GM23248 (cell line): ENCODE results near the gene TCEANC2. TPM values are rescaled to one million over a fixed set of nuclear protein-coding genes. Genes with fewer than 3 reads are reported as not detected.
"Not testable (repeated sequence)": the region's sequence is repeated elsewhere in the genome, so short reads cannot be mapped to it uniquely, and the experiment has no call there.

Experiments
- DNase-seq: peaks from one replicate; pipeline ENCODE4 v3.0.0-alpha.2; 2015
- H2AFZ ChIP-seq: fragments of 200-600 bp; sonication (generic); 2 replicates; pipeline ENCODE4 v1.6.1; 2016; ENCODE audit warnings: antibody characterized with exemption
- H3F3A ChIP-seq: fragments of 200-600 bp; sonication (generic); 2 replicates; pipeline ENCODE4 v1.6.1; 2016; ENCODE audit warnings: mild to moderate bottlenecking, antibody characterized with exemption, mixed run types; ENCODE audit not compliant: insufficient read depth
- H3K27ac ChIP-seq: fragments of 200-600 bp; sonication (generic); 2 replicates; pipeline ENCODE4 v1.5.1; 2016; ENCODE audit warnings: mild to moderate bottlenecking
- H3K27me3 ChIP-seq: fragments of 200-600 bp; sonication (generic); replicated peaks from 2 replicates; pipeline ENCODE4 v1.6.1; 2016; ENCODE audit warnings: mild to moderate bottlenecking; ENCODE audit not compliant: insufficient read depth
- H3K36me3 ChIP-seq: fragments of 200-600 bp; sonication (generic); 2 replicates; pipeline ENCODE4 v1.6.1; 2016; ENCODE audit warnings: low read depth, mild to moderate bottlenecking
- H3K4me1 ChIP-seq: fragments of 200-600 bp; sonication (generic); 2 replicates; pipeline ENCODE4 v1.6.1; 2016; ENCODE audit warnings: mild to moderate bottlenecking; ENCODE audit not compliant: insufficient read depth
- H3K4me2 ChIP-seq: fragments of 200-600 bp; sonication (generic); one replicate; pipeline ENCODE4 v1.6.1; 2016; ENCODE audit warnings: mild to moderate bottlenecking; ENCODE audit not compliant: unreplicated experiment
- H3K4me3 ChIP-seq: fragments of 200-600 bp; sonication (generic); 2 replicates; pipeline ENCODE4 v1.5.1; 2016; ENCODE audit warnings: mild to moderate bottlenecking
- H3K79me2 ChIP-seq: fragments of 200-600 bp; sonication (generic); 2 replicates; pipeline ENCODE4 v1.6.1; 2016; ENCODE audit warnings: mild to moderate bottlenecking; ENCODE audit not compliant: insufficient read depth
- H3K9ac ChIP-seq: fragments of 200-600 bp; sonication (generic); 2 replicates; pipeline ENCODE4 v1.6.1; 2016; ENCODE audit warnings: mild to moderate bottlenecking
- H3K9me2 ChIP-seq: fragments of 200-600 bp; sonication (generic); 2 replicates; pipeline ENCODE4 v1.6.1; 2016; ENCODE audit warnings: mixed run types, mild to moderate bottlenecking, moderate library complexity; ENCODE audit not compliant: insufficient read depth
- H3K9me3 ChIP-seq: fragments of 200-600 bp; sonication (generic); one replicate; pipeline ENCODE4 v1.6.1; 2017; ENCODE audit warnings: low read depth
- H4K20me1 ChIP-seq: fragments of 200-600 bp; sonication (generic); 2 replicates; pipeline ENCODE4 v1.6.0; 2016; ENCODE audit not compliant: insufficient read depth
- EZH2 ChIP-seq: fragments of 200-600 bp; sonication (generic); IDR thresholded peaks from 2 replicates; pipeline ENCODE4 v1.6.1; 2018; ENCODE audit warnings: antibody characterized with exemption, mild to moderate bottlenecking; ENCODE audit not compliant: insufficient read depth, poor library complexity, severe bottlenecking
- EZH2phosphoT487 ChIP-seq: fragments of 200-600 bp; sonication (generic); IDR thresholded peaks from 2 replicates; pipeline ENCODE4 v1.6.1; 2018; ENCODE audit warnings: antibody characterized with exemption, moderate library complexity, mild to moderate bottlenecking, low read depth; ENCODE audit not compliant: insufficient read depth
- WGBS, 2 experiments: methylation state at CpG; one replicate each; pipeline ENCODE4 v1.1.6; 2015 to 2017; ENCODE audit warnings: low lambda C conversion rate in 2 of 2, low coverage in 1 of 2; ENCODE audit errors: missing lambda C conversion rate in 2 of 2; 5-methylcytosine and 5-hydroxymethylcytosine counted together
- in situ Hi-C: fragments of 300-500 bp; cut with MboI; formaldehyde crosslinking; loops from 2 replicates; pipeline ENCODE4 v1.15.0; 2020
- polyA plus RNA-seq: library from polyadenylated mRNA; unstranded; fragments of >200 nt; fragmentation: Nextera tagmentation; extraction: Ambion mirVana; gene quantifications from 2 replicates; pipeline ENCODE4 v1.2.1, GENCODE V29; 2016
- total RNA-seq: library from RNA; depleted of rRNA; stranded (reverse); fragments of >200 nt; shearing (Covaris generic); gene quantifications from 2 replicates; pipeline ENCODE4 v1.2.3, GENCODE V29; 2014

Gene TCEANC2
- total and polyA plus RNA-seq, 2 experiments from 2014 or later, result 1.7 to 4.6 TPM

GRCh38 chr1:54024358-54024757, 29.1 kb upstream of the TCEANC2 start:
- no peaks in the 10 kb centered on the region for H4K20me1 ChIP-seq
- no peak overlapping the region for H3K9ac ChIP-seq
- H3K79me2 ChIP-seq, result no peaks in the 10 kb centered on the region
- DNase-seq, result no peak
- TF ChIP-seq EZH2phosphoT487, result no peak
- TF ChIP-seq EZH2, result no peak
- no peaks in the 10 kb centered on the region for H3K36me3 ChIP-seq
- in situ Hi-C loops, result no loop called here
- H3K4me1 ChIP-seq, result no peaks in the 10 kb centered on the region
- WGBS, 2 experiments, result 20 to 22% methylated on average over 2 of the region's 2 CpGs
- H3K9me2 ChIP-seq, result no peaks in the 10 kb centered on the region
- no peaks in the 10 kb centered on the region for H3K9me3 ChIP-seq
- no peaks in the 10 kb centered on the region for H3K27me3 ChIP-seq
- H3F3A ChIP-seq, result no peaks in the 10 kb centered on the region
- no peak overlapping the region for H2AFZ ChIP-seq
- no peak overlapping the region for H3K27ac ChIP-seq
- H3K4me2 ChIP-seq, result no peak overlapping the region
- H3K4me3 ChIP-seq, result no peak overlapping the region

GRCh38 chr1:54024811-54025210, 28.6 kb upstream of the TCEANC2 start:
- H3K4me2 ChIP-seq, H3K9me3 ChIP-seq, H2AFZ ChIP-seq, H4K20me1 ChIP-seq, H3K27me3 ChIP-seq, H3K4me1 ChIP-seq, H3K36me3 ChIP-seq, DNase-seq, H3K4me3 ChIP-seq, H3K9ac ChIP-seq, H3K79me2 ChIP-seq, in situ Hi-C loops, H3K27ac ChIP-seq, H3K9me2 ChIP-seq, H3F3A ChIP-seq: not testable (repeated sequence)
- 90 to 94% methylated on average over 1 of the region's 1 CpG for WGBS, 2 experiments

GRCh38 chr1:54027848-54028247, 25.6 kb upstream of the TCEANC2 start:
- H3K27ac ChIP-seq, result no peak overlapping the region
- H3K9ac ChIP-seq, result no peak overlapping the region
- DNase-seq, result no peak
- no peak overlapping the region for H2AFZ ChIP-seq
- H3K79me2 ChIP-seq, result no peaks in the 10 kb centered on the region
- no peaks in the 10 kb centered on the region for H4K20me1 ChIP-seq
- no peak overlapping the region for H3K4me3 ChIP-seq
- peaks cover 18% of the 10 kb centered on the region for H3K36me3 ChIP-seq
- H3K27me3 ChIP-seq, result no peaks in the 10 kb centered on the region
- H3K4me2 ChIP-seq, result no peak overlapping the region
- no peaks in the 10 kb centered on the region for H3K4me1 ChIP-seq
- H3K9me2 ChIP-seq, result no peaks in the 10 kb centered on the region
- in situ Hi-C loops, result no loop called here
- H3F3A ChIP-seq, result no peaks in the 10 kb centered on the region
- H3K9me3 ChIP-seq, result no peaks in the 10 kb centered on the region
- WGBS, 2 experiments, result 97 to 100% methylated on average over 5 of the region's 5 CpGs
- TF ChIP-seq EZH2phosphoT487, result no peak
- no peak for TF ChIP-seq EZH2

GRCh38 chr1:54028306-54029251, 24.8 kb upstream of the TCEANC2 start:
- Histone ChIP-seq H3K4me3 (no peak overlapping the region), H3K27me3 (no peaks in the 10 kb centered on the region), H2AFZ (no peak overlapping the region), H3K4me1 (no peaks in the 10 kb centered on the region), H3K36me3 (peaks cover 18% of the 10 kb centered on the region), H3K79me2 (no peaks in the 10 kb centered on the region), H3K9me3 (no peaks in the 10 kb centered on the region), H3K27ac (no peak overlapping the region), H3K9ac (no peak overlapping the region), H3F3A (no peaks in the 10 kb centered on the region), H3K9me2 (no peaks in the 10 kb centered on the region), H4K20me1 (no peaks in the 10 kb centered on the region), H3K4me2 (no peak overlapping the region)
- 92 to 100% methylated on average over 3 of the region's 3 CpGs for WGBS, 2 experiments
- TF ChIP-seq EZH2phosphoT487 (no peak), EZH2 (no peak)
- DNase-seq, result no peak
- in situ Hi-C loops, result no loop called here
